ENCODE measurements around the gene GAGE12D.
"Not testable (repeated sequence)": the region's sequence is repeated elsewhere in the genome, so short reads cannot be mapped to it uniquely, and the experiment has no call there.

Gene GAGE12D, protein sequence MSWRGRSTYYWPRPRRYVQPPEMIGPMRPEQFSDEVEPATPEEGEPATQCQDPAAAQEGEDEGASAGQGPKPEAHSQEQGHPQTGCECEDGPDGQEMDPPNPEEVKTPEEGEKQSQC

DNA sequence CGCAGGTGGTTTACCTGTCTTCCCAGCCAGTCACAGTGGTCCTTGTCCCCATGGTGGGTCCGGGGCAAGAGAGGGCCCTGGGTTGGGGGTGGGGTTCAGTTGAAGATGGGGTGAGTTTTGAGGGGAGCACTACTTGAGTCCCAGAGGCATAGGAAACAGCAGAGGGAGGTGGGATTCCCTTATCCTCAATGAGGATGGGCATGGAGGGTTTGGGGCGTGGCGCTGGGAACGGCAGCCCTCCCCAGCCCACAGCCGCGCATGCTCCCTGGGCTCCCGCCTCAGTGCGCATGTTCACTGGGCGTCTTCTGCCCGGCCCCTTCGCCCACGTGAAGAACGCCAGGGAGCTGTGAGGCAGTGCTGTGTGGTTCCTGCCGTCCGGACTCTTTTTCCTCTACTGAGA, at the start of gene GAGE12D:
GAGE12D (plus strand) TSS at position 301 of the 400 bp plus-strand sequence. CDS start 1,155 bp downstream, outside the sequence.
- not testable (repeated sequence) for DNase-seq (ENCODE audit: low spot score)

DNA sequence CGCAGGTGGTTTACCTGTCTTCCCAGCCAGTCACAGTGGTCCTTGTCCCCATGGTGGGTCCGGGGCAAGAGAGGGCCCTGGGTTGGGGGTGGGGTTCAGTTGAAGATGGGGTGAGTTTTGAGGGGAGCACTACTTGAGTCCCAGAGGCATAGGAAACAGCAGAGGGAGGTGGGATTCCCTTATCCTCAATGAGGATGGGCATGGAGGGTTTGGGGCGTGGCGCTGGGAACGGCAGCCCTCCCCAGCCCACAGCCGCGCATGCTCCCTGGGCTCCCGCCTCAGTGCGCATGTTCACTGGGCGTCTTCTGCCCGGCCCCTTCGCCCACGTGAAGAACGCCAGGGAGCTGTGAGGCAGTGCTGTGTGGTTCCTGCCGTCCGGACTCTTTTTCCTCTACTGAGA, 9.7 kb upstream of the GAGE12D start, which contains the start of gene GAGE12C:
GAGE12C (plus strand) TSS at position 301 of the 400 bp plus-strand sequence. CDS start 1,155 bp downstream, outside the sequence.
- not testable (repeated sequence) for DNase-seq (ENCODE audit: low spot score)

DNA sequence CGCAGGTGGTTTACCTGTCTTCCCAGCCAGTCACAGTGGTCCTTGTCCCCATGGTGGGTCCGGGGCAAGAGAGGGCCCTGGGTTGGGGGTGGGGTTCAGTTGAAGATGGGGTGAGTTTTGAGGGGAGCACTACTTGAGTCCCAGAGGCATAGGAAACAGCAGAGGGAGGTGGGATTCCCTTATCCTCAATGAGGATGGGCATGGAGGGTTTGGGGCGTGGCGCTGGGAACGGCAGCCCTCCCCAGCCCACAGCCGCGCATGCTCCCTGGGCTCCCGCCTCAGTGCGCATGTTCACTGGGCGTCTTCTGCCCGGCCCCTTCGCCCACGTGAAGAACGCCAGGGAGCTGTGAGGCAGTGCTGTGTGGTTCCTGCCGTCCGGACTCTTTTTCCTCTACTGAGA, 9.5 kb downstream of the GAGE12D start, which contains the start of gene GAGE12E:
GAGE12E (plus strand) TSS at position 301 of the 400 bp plus-strand sequence. CDS start 1,155 bp downstream, outside the sequence.
- DNase-seq (ENCODE audit: low spot score), result not testable (repeated sequence)

DNA sequence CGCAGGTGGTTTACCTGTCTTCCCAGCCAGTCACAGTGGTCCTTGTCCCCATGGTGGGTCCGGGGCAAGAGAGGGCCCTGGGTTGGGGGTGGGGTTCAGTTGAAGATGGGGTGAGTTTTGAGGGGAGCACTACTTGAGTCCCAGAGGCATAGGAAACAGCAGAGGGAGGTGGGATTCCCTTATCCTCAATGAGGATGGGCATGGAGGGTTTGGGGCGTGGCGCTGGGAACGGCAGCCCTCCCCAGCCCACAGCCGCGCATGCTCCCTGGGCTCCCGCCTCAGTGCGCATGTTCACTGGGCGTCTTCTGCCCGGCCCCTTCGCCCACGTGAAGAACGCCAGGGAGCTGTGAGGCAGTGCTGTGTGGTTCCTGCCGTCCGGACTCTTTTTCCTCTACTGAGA, 19.0 kb downstream of the GAGE12D start, which contains the start of gene GAGE12F:
GAGE12F (plus strand) TSS at position 301 of the 400 bp plus-strand sequence. CDS start 1,155 bp downstream, outside the sequence.
- not testable (repeated sequence) for DNase-seq (ENCODE audit: low spot score)

DNA sequence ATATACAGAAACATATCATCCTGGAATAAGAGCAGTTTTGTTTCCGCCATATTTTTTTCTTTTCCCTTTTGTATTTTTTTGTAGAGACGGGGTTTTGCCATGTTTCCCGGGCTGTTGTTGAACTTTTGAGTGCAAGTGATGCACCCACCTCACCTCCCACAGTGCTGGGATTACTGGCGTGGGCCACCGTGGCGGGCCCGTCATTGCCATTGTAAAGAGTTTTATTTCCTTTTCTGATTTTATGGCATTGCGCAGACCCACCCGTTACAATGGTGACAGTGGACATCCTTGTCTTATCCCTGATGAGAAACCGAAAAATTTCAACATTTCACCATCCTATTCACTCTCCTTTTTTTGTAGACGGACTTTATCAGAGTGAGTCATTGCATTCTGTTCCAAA, 27.2 kb downstream of the GAGE12D start:
- not testable (repeated sequence) for DNase-seq (ENCODE audit: low spot score)

DNA sequence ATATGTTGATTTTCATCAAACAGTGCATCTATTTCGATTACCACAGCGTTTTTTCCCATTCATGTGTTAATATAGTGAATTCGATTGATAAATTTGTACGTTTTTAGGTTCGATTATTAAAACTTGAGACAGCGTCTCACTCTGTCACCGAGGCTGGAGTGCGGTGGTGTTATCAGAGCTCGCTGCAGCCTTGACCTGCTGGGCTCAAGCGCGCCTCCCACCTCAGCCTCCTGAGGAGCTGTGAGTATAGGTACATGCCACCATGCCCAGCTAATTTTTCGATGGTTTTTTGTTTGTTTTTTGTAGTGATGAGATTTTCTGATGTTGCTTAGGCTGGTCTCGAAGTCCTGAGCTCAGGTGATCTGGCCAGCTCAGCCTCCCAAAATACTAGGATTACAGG, 27.6 kb downstream of the GAGE12D start:
- DNase-seq (ENCODE audit: low spot score), result not testable (repeated sequence)

DNA sequence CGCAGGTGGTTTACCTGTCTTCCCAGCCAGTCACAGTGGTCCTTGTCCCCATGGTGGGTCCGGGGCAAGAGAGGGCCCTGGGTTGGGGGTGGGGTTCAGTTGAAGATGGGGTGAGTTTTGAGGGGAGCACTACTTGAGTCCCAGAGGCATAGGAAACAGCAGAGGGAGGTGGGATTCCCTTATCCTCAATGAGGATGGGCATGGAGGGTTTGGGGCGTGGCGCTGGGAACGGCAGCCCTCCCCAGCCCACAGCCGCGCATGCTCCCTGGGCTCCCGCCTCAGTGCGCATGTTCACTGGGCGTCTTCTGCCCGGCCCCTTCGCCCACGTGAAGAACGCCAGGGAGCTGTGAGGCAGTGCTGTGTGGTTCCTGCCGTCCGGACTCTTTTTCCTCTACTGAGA, 28.6 kb downstream of the GAGE12D start, which contains the start of gene GAGE12G:
GAGE12G (plus strand) TSS at position 301 of the 400 bp plus-strand sequence. CDS start 1,155 bp downstream, outside the sequence.
- not testable (repeated sequence) for DNase-seq (ENCODE audit: low spot score)

DNA sequence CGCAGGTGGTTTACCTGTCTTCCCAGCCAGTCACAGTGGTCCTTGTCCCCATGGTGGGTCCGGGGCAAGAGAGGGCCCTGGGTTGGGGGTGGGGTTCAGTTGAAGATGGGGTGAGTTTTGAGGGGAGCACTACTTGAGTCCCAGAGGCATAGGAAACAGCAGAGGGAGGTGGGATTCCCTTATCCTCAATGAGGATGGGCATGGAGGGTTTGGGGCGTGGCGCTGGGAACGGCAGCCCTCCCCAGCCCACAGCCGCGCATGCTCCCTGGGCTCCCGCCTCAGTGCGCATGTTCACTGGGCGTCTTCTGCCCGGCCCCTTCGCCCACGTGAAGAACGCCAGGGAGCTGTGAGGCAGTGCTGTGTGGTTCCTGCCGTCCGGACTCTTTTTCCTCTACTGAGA, 38.1 kb downstream of the GAGE12D start, which contains the start of gene GAGE12H:
GAGE12H (plus strand) TSS at position 301 of the 400 bp plus-strand sequence. CDS start 1,155 bp downstream, outside the sequence.
- DNase-seq (ENCODE audit: low spot score), result not testable (repeated sequence)

DNA sequence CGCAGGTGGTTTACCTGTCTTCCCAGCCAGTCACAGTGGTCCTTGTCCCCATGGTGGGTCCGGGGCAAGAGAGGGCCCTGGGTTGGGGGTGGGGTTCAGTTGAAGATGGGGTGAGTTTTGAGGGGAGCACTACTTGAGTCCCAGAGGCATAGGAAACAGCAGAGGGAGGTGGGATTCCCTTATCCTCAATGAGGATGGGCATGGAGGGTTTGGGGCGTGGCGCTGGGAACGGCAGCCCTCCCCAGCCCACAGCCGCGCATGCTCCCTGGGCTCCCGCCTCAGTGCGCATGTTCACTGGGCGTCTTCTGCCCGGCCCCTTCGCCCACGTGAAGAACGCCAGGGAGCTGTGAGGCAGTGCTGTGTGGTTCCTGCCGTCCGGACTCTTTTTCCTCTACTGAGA, 47.7 kb downstream of the GAGE12D start, which contains the start of gene GAGE2A:
GAGE2A (plus strand) TSS at position 301 of the 400 bp plus-strand sequence. CDS start 1,155 bp downstream, outside the sequence.
- not testable (repeated sequence) for DNase-seq (ENCODE audit: low spot score)

DNA sequence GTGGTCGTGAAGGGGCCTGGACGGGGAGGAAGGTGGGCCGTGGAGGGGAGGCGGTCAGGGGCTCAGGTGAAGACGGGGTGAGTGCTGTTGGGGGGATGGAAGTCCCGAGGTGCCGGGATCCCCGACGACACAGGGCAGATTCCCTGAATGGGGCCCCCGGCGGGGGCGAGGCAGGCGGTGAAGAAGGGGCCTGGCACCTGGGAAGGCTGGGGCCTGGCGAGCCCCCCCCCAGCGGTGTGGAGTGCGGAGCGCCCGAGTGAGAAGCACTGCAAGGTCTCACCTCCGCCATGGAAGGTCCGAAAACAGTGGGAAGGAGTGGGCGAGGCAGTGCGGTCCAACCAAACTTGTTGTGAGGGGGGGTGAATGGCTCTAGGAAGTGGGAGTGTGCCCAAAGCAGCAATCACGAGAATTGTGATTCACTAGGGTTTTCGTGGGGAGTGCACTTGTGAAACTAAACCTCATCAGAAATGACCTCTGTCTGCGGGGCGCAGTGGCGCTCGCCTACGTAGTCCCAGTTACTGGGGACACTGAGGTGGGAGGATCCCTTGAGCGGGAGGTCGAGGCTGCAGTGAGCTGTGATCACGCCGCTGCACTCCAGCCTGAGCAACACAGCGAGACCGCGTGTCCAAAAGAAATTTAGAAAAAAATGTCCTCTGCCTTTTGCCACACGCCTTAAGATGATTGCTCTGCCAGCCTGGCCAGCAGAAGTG, 48.4 kb downstream of the GAGE12D start:
- not testable (repeated sequence) for DNase-seq (ENCODE audit: low spot score)

DNA sequence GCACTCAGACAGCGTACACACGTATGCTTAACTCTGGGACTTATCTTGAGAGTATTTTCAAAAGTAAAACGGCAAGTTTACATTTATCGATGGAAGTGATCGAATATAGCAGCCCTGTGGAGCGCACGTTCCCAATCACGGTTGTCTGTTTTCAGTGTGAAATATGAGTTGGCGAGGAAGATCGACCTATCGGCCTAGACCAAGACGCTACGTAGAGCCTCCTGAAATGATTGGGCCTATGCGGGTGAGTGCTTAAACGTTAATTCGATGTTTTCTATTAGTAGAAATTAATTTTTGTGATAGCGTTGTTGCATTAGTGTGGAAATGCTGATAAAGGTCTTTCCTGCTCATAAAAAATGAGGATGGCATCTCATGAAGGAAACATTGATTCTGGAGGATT, 49.0 kb downstream of the GAGE12D start:
- DNase-seq (ENCODE audit: low spot score), result not testable (repeated sequence)

Data from COLO829 (cell line).